ENCODE measurements around the gene DMD.

DMD gene

DNA sequence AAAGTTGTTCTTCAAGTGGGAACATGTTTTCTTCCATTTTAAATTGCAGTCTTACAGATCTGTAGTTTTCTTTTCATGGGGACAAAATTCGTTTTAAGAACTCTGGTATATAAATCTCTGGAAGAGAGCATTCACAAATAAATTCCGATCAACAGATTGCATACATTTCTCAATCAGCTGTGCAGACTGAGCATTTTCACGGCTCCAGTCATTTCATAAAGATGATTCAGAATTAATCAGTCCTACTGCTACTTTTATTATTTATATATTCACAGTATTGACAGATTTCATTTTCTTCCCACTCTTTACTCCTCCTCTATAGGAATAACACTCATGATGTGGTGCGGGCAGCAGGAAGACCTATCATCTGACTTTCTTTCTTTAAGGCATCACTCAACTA, 1604.6 kb downstream of the DMD start:
- H3K27ac ChIP-seq, result no peak overlapping the region
- TF ChIP-seq ZFX (IDR thresholded peaks at IDR 0.05), result no peak
- TF ChIP-seq, protein P1, sequence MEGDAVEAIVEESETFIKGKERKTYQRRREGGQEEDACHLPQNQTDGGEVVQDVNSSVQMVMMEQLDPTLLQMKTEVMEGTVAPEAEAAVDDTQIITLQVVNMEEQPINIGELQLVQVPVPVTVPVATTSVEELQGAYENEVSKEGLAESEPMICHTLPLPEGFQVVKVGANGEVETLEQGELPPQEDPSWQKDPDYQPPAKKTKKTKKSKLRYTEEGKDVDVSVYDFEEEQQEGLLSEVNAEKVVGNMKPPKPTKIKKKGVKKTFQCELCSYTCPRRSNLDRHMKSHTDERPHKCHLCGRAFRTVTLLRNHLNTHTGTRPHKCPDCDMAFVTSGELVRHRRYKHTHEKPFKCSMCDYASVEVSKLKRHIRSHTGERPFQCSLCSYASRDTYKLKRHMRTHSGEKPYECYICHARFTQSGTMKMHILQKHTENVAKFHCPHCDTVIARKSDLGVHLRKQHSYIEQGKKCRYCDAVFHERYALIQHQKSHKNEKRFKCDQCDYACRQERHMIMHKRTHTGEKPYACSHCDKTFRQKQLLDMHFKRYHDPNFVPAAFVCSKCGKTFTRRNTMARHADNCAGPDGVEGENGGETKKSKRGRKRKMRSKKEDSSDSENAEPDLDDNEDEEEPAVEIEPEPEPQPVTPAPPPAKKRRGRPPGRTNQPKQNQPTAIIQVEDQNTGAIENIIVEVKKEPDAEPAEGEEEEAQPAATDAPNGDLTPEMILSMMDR (conservative IDR thresholded peaks at IDR 0.05), result no peak

DNA sequence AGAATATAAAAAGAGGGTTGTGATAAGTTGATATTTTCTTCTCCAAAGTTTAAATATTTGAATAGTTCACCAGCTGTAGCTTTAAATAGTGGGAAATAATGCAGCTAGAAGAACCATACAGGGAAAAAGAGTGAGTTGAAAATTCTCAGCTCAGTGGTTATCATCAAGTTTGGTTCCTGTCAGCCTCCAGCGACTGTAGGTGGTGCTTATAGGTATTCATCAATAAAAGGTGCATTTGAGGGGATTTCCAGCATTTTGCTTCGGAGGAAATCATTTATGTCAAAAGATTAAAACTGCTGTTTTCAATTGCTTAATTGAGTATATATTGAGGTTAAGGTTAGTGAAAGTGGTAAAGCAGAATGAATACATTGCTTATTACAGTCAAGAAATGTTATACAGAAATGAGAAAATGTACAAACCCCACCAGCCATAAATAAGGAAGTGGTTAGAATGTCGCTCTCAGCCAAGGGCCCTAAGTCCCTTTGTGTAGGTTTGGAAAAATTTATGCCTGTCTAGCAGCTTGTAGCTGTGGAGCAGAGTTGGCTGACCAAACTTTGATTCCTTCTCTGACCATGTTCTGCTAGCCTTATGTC, 1606.6 kb downstream of the DMD start:
- TF ChIP-seq, protein P1 (conservative IDR thresholded peaks at IDR 0.05), result no peak
- no peak for TF ChIP-seq ZFX (IDR thresholded peaks at IDR 0.05)

DNA sequence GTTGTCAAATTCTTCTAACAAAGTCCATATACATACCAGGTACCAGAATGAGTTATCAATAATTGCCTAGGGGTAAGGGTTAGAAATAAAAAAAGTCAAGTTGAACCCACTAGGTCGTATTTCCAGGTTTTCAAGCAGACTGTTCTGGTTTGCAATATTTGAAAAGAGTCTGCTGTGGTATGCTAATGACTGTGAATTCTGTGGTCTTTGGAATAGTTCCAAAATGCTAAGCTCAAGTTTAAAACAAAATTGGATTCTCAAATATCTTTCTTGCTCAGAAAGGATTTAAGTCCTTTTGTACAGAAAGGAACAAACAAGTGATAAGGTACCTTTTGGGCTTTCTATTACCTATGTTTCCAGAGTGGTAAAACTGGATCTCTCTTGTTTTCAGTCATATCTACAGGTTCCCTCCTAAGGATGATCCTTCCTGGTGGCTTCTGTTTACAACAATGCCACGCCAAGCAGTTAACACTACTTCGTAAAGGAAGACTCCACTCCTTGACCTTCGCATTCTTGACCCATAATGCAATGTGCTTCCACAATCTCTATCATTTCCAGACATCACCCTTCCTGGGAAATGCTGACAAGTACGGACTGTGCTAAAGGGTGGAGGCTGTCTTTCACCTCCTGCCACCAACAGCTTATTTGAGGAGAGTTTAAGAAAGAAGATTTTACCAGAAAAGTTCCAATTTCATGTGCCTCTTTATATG, 1607.8 kb downstream of the DMD start:
- H3K27ac ChIP-seq, result no peak overlapping the region
- TF ChIP-seq ZFX (IDR thresholded peaks at IDR 0.05), result no peak
- TF ChIP-seq, protein P1 (conservative IDR thresholded peaks at IDR 0.05), result no peak

More for the DNA sequence above, 1606.6 kb downstream of the DMD start:
- no peak overlapping the region for H3K27ac ChIP-seq

- H3K27ac ChIP-seq, result no peak overlapping the region
- TF ChIP-seq, protein P1 (conservative IDR thresholded peaks at IDR 0.05), result no peak
- TF ChIP-seq ZFX (IDR thresholded peaks at IDR 0.05), result no peak
Measured at GRCh38 chrX:31600823-31601222, 1610.5 kb downstream of the DMD start.

GRCh38 chrX:31593353-31593752, 1618.0 kb downstream of the DMD start:
- H3K27ac ChIP-seq, result no peak overlapping the region
- TF ChIP-seq, protein P1 (conservative IDR thresholded peaks at IDR 0.05), result no peak
- no peak for TF ChIP-seq ZFX (IDR thresholded peaks at IDR 0.05)

DNA sequence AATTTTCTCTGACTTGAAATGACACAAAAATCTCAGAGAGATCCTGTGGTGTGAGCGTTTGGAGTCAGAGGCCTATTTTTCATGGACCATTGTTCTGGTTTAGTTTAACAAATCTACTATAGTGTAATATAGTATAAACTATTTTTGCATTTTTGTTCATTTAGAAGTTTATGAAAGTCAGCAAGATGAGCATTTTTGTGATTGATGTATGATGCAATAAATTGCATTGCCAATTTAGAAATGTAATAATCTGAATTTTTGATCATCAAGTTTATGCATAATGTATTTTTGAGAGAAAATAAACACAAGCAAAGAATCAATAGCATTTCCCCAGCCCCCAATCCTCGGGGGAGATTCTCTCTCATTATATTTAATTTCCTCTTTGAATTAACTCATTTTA, 1620.0 kb downstream of the DMD start:
- no peak overlapping the region for H3K27ac ChIP-seq
- TF ChIP-seq, protein P1 (conservative IDR thresholded peaks at IDR 0.05), result no peak
- no peak for TF ChIP-seq ZFX (IDR thresholded peaks at IDR 0.05)

DNA sequence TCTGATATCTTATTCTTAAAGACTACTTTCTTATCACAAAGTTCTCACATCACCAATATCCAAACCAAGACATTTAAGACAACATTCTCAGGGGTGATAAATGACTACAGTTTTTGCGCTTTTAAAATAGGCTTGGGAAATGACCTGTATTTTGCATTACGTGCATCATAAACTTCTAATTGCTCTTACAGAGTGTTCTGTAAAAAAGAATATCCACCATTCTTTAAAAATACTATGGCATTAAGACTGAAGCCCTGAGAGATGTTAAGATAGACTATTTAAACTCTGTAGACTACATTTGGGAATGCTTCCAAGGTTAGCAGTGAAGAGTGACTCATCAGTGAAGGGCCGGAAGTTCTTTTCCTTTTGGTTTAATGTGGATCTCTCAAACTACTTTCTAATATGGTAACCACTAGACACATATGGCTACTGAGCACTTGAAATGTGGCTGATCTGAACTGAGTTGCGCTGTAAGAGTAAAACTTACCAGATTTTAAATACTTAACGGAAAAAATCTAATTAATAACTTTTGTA, 1620.7 kb downstream of the DMD start:
- no peak overlapping the region for H3K27ac ChIP-seq
- TF ChIP-seq, protein P1 (conservative IDR thresholded peaks at IDR 0.05), result no peak
- TF ChIP-seq ZFX (IDR thresholded peaks at IDR 0.05), result no peak

Data from C4-2B (cell line).